ENCODE measurements around the gene SGCD.

- no peak for TF ChIP-seq CTCF (IDR thresholded peaks at IDR 0.05)
- no peak for TF ChIP-seq POLR2A (IDR thresholded peaks at IDR 0.05)
Measured at GRCh38 chr5:156435101-156435500, 108.1 kb downstream of the SGCD start.

Measured in heart left ventricle (tissue), 13 donors.